Measurements from ENCODE around the gene AKT1. TPM values are rescaled to one million over a fixed set of nuclear protein-coding genes. Genes with fewer than 3 reads are reported as not detected.
"Not testable (repeated sequence)": the region's sequence is repeated elsewhere in the genome, so short reads cannot be mapped to it uniquely, and the experiment has no call there.

The AKT1 gene
- total RNA-seq, 2 donors from 2014 or later = 115 to 143 TPM

DNA sequence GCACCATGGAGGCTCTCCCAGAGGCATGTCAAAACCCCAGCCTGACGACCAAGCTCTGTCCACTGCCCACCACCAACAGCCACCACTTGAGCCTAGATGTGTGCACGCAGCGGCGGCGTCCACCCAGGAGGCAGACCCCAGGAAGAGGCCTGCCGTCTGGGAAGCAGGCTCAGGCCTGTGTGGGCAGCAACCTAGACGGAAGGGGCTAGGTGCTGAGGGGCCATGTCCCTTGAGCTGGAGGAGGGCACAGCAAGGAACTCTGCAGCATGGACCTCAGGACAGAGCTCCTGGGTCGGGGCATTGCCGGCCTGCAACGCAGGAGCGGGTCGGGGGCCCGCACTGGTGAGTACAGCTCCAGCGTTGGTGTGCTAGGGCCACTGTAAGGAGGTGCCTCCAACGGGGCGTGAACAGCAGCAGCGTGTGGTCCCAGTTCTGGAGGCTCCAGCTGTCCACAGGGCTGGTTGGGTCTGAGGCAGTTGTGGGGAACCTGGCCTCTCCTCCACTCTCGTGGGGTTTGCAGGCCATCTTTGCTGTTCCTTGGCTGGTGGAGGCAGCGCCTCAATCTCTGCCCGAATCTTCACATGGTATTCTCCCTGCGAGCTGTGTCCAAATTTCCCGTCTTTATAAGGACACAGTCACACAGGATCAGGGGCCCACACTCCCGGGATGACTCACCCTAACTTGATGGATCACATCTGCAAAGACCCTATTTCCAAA, 25.8 kb upstream of the AKT1 start:
- intact Hi-C loops (cut with DNase I) = loop anchor here (5.0 kb wide), 1 partner anchor 49 kb away; no protein-coding TSS in a partner anchor
- DNase-seq (ENCODE audit: low spot score) = peak; percentile 75

DNA sequence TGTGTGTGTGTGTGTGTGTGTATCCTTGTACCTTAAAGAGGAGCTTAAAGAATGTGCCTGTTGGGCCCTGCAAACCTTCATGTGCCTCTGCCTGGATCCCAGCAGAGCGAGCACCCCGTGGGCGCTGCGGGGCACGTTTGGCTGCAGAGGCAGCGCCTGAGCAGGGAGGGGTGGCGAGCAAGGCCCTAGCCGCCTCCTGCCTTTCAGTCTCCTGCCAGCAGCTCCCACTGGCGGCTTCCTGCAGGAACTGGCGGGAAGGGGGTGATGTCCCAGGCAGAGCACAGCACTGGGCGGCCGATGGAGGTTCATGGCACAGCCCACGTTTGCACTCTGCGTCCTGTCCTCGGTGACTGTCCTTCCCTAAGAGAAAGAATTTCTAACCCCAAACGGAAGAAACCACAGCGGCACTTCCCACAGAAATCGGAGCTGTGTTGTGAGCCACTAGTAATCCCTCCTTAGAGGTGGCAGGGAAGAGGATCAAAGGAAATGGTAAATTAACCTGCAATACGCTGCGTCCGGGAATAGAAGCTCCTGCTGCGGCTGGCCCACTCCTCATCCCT, 25.2 kb upstream of the AKT1 start:
- intact Hi-C loops (cut with DNase I) = loop anchor here (5.0 kb wide), 1 partner anchor 48 kb away; no protein-coding TSS in a partner anchor
- peak; percentile 80 for DNase-seq (ENCODE audit: low spot score)

DNA sequence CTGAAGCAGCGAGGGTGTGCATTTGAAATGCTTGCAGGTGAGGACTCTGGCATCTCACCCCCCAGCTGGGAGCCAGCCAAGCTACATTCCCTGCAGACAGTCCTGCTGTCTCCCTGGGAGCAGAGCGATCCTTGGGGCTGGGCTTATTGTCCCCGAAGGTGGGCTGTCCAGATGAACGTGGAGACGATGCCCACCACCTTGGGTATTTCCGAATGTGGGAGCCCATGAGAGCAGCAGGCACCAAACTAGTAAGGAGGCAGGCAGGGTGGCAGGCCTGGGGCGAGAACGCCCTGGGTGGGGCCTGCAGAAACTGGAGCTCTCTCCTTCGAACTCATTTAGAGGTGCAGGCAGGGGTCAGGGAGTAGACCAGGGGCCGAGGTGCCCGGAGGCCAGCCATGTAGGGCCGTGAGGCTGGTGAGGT, 23.8 kb upstream of the AKT1 start:
- intact Hi-C loops (cut with DNase I) = no loop called here
- peak; percentile 73 for DNase-seq (ENCODE audit: low spot score)

DNA sequence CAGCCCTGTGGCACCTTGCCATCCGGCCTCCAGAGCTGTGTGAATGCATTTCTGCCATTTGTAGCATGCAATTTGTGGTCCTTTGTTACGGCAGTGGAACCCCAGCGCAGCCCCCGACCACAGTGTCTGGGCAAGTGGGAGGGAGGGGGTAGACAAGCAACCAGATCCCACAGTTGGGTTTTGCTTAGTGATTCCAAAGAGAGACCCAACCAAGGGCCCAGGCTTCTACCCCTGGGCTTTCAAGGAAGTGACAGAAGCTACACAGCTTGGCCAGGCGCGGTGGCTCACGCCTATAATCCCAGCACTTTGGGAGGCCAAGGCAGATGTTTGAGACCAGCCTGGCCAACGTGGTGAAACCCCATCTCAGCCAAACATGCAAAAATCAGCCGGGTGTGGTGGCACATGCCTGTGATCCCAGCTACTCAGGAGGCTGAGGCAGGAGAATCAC, 23.2 kb upstream of the AKT1 start:
- peak; percentile 80 for DNase-seq (ENCODE audit: low spot score)
- intact Hi-C loops (cut with DNase I) = no loop called here

DNA sequence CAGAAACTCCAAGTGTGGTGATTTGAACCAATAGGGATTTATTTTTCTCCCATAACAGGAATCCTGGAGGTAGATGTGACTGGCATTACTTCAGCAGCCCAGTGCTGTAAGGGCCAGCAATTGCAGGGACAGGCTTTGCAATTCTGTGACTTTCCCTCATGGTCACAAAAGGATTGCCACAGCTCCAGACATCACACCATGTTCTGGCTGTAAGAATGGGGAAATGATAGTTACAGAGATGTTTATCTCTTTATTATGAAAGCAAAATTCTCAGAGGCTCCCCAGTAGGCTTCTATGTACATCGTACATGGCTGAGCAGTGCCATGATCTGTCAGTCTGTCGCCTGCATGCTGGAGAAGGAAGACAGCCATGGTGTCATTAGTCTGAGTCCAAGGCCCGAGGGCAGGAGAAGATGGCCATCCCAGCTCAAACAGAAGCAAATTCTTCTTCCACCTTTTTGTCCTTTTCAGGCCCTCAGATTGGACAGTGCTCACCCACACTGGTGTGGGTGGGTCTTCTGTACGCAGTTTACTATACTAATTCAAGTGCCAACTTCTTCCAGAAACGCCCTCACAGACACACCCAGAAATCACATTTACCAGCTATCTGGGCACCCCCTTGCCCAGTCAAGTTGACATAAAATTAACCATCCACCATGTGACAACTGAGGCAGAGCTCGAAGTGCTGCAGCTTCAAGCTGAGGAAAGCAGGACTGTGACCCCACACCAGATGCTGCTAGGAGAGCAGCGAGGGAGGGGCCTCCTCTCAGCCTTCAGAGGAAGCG, 22.6 kb upstream of the AKT1 start:
- intact Hi-C loops (cut with DNase I) = no loop called here
- DNase-seq (ENCODE audit: low spot score) = peak; percentile 41

DNA sequence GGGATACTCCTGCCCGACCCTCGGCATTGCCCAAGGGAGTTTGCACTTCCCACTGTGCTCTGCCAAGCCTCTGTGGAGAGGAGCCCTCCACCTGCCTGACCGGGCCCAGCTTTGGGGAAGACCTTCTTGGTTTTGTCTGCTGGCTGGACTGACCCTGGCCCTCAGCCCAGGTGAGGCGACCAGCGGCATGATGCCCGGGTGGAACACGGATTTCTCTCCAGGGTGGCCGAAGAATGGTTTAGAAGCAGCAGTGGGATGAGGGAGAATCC, 21.0 kb upstream of the AKT1 start:
- intact Hi-C loops (cut with DNase I) = no loop called here
- DNase-seq (ENCODE audit: low spot score) = no peak

DNA sequence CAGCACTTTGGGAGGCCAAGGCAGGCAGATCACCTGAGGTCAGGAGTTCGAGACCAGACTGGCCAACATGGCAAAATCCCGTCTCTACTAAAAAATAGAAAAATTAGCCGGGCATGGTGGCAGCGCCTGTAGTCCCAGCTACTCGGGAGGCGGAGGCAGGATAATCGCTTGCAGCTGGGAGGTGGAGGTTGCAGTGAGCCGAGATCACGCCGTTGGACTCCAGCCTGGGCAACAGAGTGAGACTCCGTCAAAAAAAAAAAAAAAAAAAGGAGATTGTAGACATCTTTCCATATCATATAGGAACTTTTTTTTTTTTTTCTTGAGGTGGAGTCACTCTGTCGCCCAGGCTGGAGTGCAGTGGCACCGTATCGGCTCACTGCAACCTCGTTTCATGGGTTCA, 19.2 kb upstream of the AKT1 start:
- intact Hi-C loops (cut with DNase I) = not testable (repeated sequence)
- peak; percentile 43 for DNase-seq (ENCODE audit: low spot score)

GRCh38 chr14:104813286-104813685, 17.7 kb upstream of the AKT1 start:
- intact Hi-C loops (cut with DNase I) = no loop called here
- peak; percentile 41 for DNase-seq (ENCODE audit: low spot score)

GRCh38 chr14:104810316-104810715, 14.8 kb upstream of the AKT1 start:
- intact Hi-C loops (cut with DNase I) = no loop called here
- DNase-seq (ENCODE audit: low spot score) = peak; percentile 60

DNA sequence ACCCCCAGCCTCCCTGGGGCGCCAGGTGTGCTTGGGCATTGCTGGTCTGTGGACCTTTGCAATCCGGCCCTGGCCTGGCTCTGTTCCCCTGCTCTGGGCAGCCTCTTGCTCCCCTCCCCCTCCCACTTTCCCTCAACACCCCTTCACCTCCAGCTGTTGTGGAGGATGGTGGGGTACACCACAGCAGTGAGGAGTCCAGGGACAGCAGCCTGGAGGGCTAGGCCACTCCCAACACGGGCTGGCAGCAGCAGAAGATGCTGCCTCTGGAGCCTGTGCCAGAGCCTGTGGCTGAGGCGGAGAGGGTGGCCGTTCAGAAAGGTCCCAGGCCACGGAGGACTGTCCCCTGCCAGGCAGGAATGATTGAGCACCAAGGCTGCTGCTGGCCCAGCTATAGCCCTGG, 12.9 kb upstream of the AKT1 start:
- DNase-seq (ENCODE audit: low spot score) = no peak
- intact Hi-C loops (cut with DNase I) = no loop called here

- DNase-seq (ENCODE audit: low spot score) = no peak
- intact Hi-C loops (cut with DNase I) = no loop called here
Measured at GRCh38 chr14:104806625-104807465, 11.3 kb upstream of the AKT1 start.

DNA sequence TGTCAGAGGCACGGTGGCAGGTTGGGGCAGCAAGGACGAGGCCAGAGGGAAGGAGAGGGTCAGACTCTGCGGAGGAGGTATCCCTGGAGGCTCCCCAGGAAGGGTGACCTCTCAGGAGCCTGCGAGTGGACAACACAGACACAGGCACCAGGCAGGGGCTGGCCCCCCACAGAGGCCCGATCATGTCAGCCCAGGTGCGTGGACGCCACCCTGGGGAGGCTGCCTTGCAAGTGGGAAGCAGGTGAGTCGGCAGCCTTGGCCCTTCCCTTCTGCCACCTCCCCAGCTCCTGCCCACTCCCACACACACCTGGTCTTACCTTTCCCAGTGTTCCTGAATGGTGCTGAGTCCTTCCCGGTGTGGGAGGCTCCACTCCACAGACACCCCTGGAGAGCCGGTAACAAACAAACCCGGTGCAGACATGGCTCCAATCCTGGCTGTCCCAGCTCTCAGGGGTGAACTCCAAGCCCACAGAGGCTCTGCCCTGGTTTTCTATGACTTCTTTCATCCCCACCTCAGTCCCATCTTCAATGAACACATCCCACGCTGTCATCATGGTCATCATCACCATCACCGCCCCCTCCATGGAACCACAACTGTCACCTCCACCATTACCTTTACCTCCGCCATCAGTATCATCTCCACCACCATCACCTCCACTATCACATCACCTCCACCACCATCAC, 10.5 kb upstream of the AKT1 start:
- intact Hi-C loops (cut with DNase I) = no loop called here
- no peak for DNase-seq (ENCODE audit: low spot score)

DNA sequence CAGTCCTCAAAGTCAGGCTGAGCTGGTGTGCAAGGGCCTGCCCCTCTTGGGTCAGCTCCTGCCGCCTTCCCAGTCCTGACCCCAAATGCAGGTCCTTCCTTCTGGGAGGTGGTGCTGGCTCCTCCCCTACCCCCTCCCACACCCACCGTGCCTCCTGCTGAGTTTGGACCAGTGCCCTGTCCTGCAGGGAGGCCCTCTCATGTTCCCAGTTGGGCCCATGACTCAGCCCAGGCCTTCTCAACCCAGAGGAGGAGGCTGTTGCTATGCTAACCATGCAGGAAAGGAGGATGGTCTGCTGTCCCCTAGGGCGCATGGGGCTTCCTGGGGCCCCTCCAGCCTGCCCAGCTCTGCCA, 9.8 kb upstream of the AKT1 start:
- intact Hi-C loops (cut with DNase I) = no loop called here

GRCh38 chr14:104804481-104805325, 9.2 kb upstream of the AKT1 start:
- intact Hi-C loops (cut with DNase I) = no loop called here

More for the DNA sequence above, 9.8 kb upstream of the AKT1 start:
- DNase-seq (ENCODE audit: low spot score) = no peak

DNA sequence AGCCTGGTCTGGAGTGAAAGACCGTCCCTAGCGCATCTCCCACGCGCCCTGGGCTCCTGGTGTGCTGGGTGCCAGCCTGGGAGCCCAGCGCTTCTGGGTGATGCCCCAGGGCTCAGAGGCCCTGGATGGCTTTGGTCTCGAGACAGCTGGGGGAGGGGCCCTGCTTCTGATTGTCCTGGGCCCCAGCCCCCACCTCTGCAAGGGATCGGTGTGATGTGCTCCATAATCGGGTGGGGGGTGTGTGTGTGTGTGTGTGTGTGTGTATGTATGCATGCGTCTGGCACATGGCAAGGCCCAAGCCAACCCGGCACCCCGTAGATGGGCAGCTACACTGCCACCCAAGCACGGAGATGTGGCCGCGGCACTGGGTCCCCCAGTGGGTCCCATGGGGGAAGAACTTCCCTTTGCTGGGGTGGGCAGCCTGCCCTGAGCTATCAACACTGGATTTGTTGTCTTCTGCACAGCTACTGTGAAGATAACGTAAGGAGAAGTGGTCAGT, 8.4 kb upstream of the AKT1 start:
- DNase-seq (ENCODE audit: low spot score) = no peak
- intact Hi-C loops (cut with DNase I) = no loop called here

More at GRCh38 chr14:104804481-104805325, 9.2 kb upstream of the AKT1 start:
- DNase-seq (ENCODE audit: low spot score) = no peak

DNA sequence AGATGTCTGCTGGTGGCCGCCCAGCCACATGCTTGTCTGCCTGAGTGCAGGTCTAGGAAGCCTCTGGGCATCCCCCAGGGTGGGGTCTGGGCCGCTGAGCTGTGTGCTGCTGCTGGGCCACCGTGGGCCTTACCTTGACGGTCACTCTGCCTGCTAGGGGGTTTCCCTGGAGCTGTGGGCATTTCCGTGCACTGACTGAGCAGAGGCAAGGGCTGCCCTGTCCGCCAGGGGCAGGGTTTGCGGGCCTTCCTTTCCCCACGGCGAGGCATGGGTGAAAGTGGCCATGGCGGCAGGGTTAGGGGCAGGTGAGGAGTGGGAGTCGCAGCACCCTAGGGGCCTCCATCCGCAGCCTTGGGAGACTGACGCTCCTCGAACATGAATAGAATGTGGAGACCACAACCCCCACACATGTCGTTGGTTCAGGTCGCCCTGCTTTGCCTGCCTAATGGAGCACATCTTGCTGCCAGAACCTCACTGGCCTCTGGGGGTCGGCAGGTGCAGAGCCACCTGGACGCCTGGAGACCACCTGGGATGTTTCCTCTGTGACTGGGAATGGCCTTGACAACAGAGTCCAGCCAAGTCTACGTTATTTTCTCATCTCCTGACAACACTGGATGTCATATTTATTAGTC, 7.8 kb upstream of the AKT1 start:
- DNase-seq (ENCODE audit: low spot score) = no peak
- intact Hi-C loops (cut with DNase I) = no loop called here

DNA sequence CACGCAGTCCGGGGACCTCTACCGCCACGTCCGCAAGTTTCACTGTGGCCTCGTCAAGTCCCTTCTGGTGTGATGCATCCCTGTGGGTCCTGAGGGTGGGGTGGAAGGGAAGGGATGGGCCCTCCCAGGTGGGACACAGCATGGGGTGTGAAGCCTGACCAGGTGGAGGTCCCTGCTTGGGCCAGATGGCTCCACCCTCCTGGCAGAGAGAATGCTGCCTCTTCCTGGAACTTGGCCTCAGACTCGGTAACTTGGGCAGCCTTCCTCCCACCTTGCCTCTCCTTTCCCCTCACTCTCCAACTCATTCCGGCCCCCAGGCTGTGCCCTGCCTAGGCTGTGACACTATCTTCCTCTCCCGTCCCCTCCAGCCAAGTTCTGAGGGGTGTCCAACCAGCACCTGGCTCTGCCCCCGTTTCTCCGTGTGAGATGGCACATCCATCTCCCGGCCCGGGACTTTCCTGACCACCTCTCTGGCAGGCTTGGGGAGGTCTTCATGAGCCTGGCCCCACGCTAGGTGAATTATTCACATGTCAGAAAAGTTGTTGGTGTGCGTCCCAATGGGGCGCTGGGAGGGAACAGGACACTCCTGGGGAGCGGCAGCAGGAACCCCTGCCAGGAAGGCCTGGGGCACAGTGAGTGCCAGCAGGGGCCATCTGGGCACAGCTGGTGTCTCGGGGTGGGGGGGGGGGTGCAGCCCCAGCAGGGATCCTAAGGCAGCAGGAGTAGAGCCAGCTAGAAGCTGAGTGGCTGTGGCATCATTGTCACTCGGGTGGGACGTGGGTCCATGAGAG, 7.0 kb upstream of the AKT1 start:
- DNase-seq (ENCODE audit: low spot score) = no peak
- intact Hi-C loops (cut with DNase I) = no loop called here

Measured in posterior vena cava (tissue), 2 donors.